Jurkat, Clone E6-1 (cell line): ENCODE measurements around the gene HIC2.
"Not testable (repeated sequence)": the region's sequence is repeated elsewhere in the genome, so short reads cannot be mapped to it uniquely, and the experiment has no call there.

Source experiments
- DNase-seq: peaks from one replicate; pipeline ENCODE4 v3.0.0-alpha.2; 2011; ENCODE audit warnings: low read depth, low spot score
- H3K4me3 ChIP-seq: 2 replicates; pipeline ENCODE4 v1.5.1; 2011; ENCODE audit warnings: mild to moderate bottlenecking, low read length, control low read depth, moderate library complexity

The HIC2 gene

GRCh38 chr22:21472984-21473383, 55.8 kb downstream of the HIC2 start:
- not testable (repeated sequence) for H3K4me3 ChIP-seq, DNase-seq

DNA sequence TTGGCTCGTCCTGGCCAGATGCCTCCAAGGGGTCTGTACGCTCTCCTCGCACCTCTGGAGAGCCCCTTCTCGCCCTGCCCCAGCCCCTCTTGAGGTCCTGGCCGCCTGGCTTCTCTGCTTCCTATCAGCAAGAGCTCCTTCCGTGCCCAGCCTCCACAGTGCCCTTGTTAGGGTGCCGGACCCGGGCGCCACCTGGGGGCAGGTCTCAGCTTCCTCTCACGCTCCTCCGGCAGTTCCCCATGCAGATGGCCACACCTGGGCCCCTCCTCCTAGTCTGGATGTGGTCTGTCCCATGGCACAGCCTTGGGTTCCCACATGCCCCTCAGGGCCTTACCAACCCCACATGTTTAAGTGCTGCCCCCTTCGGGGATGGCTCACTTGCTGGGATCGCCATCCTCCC, 56.5 kb downstream of the HIC2 start:
- not testable (repeated sequence) for H3K4me3 ChIP-seq, DNase-seq

GRCh38 chr22:21484039-21484438, 66.9 kb downstream of the HIC2 start:
- H3K4me3 ChIP-seq, DNase-seq: not testable (repeated sequence)

DNA sequence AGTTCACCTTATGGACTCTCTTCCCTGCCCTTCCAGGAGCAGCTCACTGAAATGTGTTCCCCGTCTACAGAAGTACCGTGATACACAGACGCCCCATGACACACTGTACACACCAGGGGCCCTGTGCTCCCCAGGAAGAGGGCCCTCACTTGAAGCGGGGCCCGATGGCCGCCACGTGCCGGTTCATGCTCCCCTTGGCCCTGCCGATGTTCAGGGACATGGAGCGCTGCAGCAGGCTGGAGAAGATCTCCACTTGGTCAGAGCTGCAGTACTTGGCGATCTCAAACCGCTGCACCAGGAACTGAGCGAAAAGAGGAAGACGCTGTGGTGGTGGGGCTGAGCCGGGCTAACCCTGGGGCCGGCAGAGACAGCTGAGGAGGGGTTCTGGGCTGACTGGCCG, 70.6 kb downstream of the HIC2 start:
- H3K4me3 ChIP-seq, DNase-seq: not testable (repeated sequence)

DNA sequence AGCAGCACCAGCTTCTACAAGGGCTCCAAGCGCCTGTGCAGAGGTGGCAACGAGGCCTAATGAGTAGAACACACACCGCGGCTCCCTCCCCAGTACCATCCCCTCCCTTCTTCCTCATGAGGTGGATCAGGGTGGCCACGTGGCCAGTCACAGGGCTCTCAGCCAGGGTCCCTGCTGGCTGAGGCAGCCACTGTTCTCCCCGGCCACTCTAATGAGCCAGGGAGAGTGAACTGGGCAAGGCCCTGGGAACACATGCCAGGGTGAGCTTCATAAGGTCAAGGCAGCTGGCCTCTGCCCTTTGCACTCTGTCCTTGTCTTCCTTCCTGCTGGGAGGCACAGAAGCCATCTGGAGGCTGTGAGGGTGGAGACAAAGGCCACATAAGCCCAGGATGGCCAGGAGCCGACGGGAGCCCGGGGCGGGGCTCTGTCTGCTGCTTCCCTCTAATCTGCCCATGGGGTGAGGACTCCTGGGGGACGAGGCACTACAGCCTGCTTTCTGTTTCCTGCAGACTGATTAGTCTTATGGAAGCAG, 72.0 kb downstream of the HIC2 start:
- not testable (repeated sequence) for DNase-seq

GRCh38 chr22:21490556-21490955, 73.4 kb downstream of the HIC2 start:
- H3K4me3 ChIP-seq, DNase-seq: not testable (repeated sequence)

More for the DNA sequence above, 72.0 kb downstream of the HIC2 start:
- not testable (repeated sequence) for H3K4me3 ChIP-seq

DNA sequence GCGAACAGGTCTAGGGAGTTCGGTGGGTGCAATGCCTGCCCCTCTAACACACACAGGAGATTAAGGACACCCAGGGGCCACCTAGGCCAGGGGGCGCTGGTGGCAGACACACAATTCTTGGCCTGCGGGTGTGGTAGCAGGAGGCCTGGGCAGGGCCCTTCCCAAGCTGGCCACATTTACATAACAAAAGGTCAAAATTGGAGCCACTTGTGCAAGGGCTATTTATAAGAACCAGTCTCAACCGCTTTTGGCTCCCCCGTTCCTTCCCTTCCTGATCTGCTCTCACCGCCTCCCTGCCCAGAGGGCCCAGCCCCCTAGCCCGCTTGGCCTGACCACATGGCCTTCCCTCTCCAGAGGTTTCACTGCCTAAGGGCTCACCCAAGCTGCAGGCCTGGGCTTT, 75.1 kb downstream of the HIC2 start:
- H3K4me3 ChIP-seq, DNase-seq: not testable (repeated sequence)

DNA sequence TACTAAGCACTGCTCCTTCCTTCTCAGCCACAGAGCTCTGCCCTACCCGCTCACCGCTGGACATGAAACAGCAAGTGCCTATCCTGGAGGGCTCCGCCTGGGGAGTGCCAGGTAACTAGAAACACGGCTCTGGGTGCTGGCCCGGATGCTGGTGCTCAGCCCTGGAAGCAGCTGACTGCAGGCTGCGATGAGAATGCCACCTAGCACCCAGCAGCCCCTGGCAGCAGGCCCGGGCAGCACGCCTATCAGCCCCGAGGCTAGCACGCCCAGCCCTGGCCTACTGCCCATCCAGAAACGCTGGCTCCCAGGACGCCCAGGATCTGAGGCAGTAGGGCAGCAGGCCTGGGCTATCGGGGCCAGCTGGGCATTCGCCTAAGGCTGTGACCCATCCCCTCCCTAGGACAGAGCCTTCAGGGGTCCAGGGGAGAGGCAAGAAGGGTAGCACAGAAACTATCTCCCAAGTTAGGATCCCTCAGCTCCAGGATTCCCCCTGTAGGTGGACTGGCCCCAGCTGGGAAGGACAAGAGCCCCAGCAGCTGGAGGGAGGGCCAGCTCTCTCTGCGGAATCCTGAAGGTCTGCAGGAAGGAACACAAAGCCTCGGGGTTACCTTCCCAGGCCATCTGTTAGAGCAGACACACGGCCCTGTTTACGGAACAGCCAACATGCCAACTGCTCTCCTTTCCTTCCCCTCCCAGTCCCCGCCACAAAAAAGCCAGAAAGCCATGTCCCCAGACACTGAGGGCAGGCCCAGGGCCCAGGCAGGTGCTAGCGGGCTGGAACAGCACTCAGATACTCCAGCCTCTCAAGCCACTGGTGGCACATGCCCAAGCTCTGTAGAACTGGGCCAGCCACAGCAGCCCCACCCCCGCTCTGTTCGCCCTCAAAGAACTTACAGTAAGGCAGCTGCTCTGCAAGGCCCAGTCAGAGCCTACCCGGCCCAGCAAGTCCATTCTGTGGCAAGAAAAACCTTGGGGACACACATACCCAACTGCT, 76.9 kb downstream of the HIC2 start:
- not testable (repeated sequence) for H3K4me3 ChIP-seq

GRCh38 chr22:21497984-21498383, 80.8 kb downstream of the HIC2 start:
- not testable (repeated sequence) for DNase-seq, H3K4me3 ChIP-seq

More for the DNA sequence above, 76.9 kb downstream of the HIC2 start:
- DNase-seq, result not testable (repeated sequence)

GRCh38 chr22:21498489-21498888, 81.3 kb downstream of the HIC2 start:
- DNase-seq, H3K4me3 ChIP-seq: not testable (repeated sequence)

GRCh38 chr22:21499623-21500506, 82.7 kb downstream of the HIC2 start:
- not testable (repeated sequence) for H3K4me3 ChIP-seq, DNase-seq
